Hepatocyte (in vitro differentiated cells): ENCODE results near the gene DDR2.

Experiments used
- CTCF ChIP-seq: fragments of 200-600 bp; sonication (generic); IDR thresholded peaks from 2 replicates; pipeline ENCODE4 v1.5.1; 2016; ENCODE audit warnings: antibody characterized with exemption, mild to moderate bottlenecking; ENCODE audit not compliant: poor library complexity
- EZH2phosphoT487 ChIP-seq: fragments of 200-600 bp; sonication (generic); IDR thresholded peaks from one replicate; pipeline ENCODE4 v1.6.1; 2018; ENCODE audit warnings: antibody characterized with exemption, mild to moderate bottlenecking, low read depth, moderate library complexity; ENCODE audit not compliant: unreplicated experiment, severe bottlenecking

GRCh38 chr1:162676087-162676486, 43.8 kb downstream of the DDR2 start:
- TF ChIP-seq CTCF = no peak
- no peak for TF ChIP-seq EZH2phosphoT487
